ELF-1 (cell line): Measurements from ENCODE around the gene EIF4G1.

Source experiments
- DNase-seq: peaks from one replicate; pipeline ENCODE4 v3.0.0-alpha.2; 2016; ENCODE audit warnings: low read depth, low spot score

EIF4G1 gene

GRCh38 chr3:184305577-184305976 lies 8.8 kb upstream of the EIF4G1 start:
- DNase-seq, result no peak

- DNase-seq, result no peak
Measured at GRCh38 chr3:184306341-184306972, 7.9 kb upstream of the EIF4G1 start.

GRCh38 chr3:184307915-184308314 lies 6.5 kb upstream of the EIF4G1 start:
- DNase-seq, result no peak

- DNase-seq, result no peak
Measured at GRCh38 chr3:184308744-184309143, 5.7 kb upstream of the EIF4G1 start.

- no peak for DNase-seq
Measured at GRCh38 chr3:184311633-184312032, 2.8 kb upstream of the EIF4G1 start.

DNA sequence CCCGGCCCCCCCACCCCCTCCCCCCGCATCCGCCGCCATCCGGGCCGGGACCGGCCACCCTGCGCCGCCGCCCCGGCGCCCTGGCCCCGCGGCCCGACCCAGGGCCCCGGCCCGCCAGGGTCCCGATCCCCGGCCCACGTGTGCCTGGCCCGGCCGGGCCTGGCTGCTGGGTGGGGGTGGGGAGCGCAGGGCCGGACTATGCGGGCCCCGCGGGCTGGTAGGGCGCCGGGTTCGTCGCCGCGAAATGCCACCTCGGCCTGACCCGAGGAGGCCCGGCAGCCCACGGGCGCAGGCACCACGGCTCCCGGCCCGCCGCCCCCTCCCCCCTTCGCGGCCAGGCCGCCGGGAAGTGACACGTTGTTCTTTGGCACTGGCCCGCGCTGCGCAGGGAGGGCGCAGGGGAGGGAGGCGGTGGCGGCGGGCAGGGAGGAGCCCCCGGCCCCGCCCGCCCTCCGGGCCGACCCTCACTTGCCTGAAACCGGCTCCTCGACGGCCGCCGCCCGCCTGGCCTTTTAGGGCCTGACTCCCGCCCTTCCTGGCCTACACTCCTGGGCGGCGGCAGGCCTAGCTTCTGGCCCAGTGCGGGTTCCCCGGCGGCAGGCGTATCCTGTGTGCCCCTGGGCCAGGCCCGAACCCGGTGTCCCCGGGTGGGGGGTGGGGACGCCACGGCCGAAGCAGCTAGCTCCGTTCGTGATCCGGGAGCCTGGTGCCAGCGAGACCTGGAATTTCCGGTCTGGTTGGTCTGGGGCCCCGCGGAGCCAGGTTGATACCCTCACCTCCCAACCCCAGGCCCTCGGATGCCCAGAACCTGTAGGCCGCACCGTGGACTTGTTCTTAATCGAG lies 515 bp downstream of the EIF4G1 start:
- DNase-seq, result peak; percentile 66

DNA sequence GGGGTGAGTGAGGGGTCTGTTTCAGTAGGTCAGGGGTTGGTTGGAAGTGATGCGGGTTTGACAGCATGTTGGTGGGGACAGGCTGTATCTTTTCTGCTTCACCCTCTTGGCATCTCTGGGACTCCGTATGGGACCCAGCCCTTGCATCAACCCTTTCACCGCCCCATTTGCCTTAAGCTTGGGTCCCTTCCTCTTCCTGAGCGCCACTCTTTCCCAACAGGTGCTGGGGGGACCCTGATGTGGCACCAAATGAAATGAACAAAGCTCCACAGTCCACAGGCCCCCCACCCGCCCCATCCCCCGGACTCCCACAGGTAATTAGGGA lies 1.1 kb downstream of the EIF4G1 start:
- DNase-seq, result no peak

GRCh38 chr3:184315871-184316661 lies 1.7 kb downstream of the EIF4G1 start:
- DNase-seq, result peak; percentile 22

GRCh38 chr3:184316792-184317191 lies 2.4 kb downstream of the EIF4G1 start:
- no peak for DNase-seq

GRCh38 chr3:184317201-184317600 lies 2.8 kb downstream of the EIF4G1 start:
- no peak for DNase-seq

- DNase-seq, result no peak
Measured at GRCh38 chr3:184320104-184320445, 5.7 kb downstream of the EIF4G1 start.

GRCh38 chr3:184321666-184322065 lies 7.3 kb downstream of the EIF4G1 start:
- DNase-seq, result no peak

- DNase-seq, result no peak
Measured at GRCh38 chr3:184322731-184323487, 8.5 kb downstream of the EIF4G1 start.

DNA sequence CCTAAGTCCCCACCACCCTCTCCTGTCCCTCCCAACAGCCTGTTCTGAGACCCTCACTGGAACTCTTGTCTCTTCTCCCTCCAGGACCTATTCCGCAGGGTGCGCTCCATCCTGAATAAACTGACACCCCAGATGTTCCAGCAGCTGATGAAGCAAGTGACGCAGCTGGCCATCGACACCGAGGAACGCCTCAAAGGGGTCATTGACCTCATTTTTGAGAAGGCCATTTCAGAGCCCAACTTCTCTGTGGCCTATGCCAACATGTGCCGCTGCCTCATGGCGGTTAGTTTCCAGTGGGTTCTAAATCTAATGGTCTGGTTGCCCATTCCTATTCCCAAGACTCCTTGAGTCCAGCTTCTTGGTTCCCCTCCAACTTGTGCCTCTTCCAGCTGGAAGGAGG lies 9.3 kb downstream of the EIF4G1 start:
- no peak for DNase-seq

- no peak for DNase-seq
Measured at GRCh38 chr3:184325269-184325668, 10.9 kb downstream of the EIF4G1 start.

- DNase-seq, result no peak
Measured at GRCh38 chr3:184325715-184326369, 11.4 kb downstream of the EIF4G1 start.

GRCh38 chr3:184327171-184327570 lies 12.8 kb downstream of the EIF4G1 start:
- DNase-seq, result no peak

- DNase-seq, result no peak
Measured at GRCh38 chr3:184328516-184328915, 14.1 kb downstream of the EIF4G1 start.

- DNase-seq, result no peak
Measured at GRCh38 chr3:184332370-184333090, 18.1 kb downstream of the EIF4G1 start.

- no peak for DNase-seq
Measured at GRCh38 chr3:184333190-184333589, 18.8 kb downstream of the EIF4G1 start.

DNA sequence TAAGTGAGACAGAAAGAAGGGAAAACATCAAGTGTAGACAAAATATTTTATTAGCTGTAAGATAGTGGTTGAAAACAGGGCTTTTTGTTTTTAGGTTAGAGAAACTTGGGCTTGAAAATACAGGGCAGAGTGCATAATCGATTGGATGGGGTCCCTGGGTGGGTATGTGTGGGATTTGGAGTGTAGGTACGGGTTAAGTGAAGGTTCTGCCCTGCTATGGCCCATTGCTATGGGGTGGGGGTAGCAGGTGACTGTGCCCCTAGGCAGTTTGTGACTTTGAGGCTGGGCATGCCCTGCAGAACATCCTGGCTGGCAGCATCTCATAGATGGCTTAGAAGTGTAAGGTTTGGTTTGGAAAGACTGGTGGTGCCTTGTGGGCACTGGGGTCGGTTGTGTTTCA lies 19.3 kb downstream of the EIF4G1 start:
- no peak for DNase-seq
